K562 (cell line): Measurements from ENCODE around the gene SRBD1. TPM values are rescaled to one million over a fixed set of nuclear protein-coding genes. Genes with fewer than 3 reads are reported as not detected.

Experiments used
- BHLHE40 ChIP-seq: IDR thresholded peaks from 2 replicates; pipeline ENCODE4 v1.6.1; 2011; ENCODE audit warnings: low read length, improper control_type of control experiment
- CHD1 ChIP-seq: fragments of 200-600 bp; sonication (generic); IDR thresholded peaks from one replicate; pipeline ENCODE4 v1.6.1; 2012; ENCODE audit warnings: mild to moderate bottlenecking, moderate library complexity, low read length, inconsistent platforms
- DEAF1 ChIP-seq: fragments of 450-650 bp; formaldehyde crosslinking; IDR thresholded peaks from 2 replicates; pipeline ENCODE4 v1.4.0; 2020; ENCODE audit warnings: mild to moderate bottlenecking, moderate library complexity
- ERF ChIP-seq: fragments of 450-650 bp; formaldehyde crosslinking; IDR thresholded peaks from 2 replicates; pipeline ENCODE4 v1.4.0; 2020; ENCODE audit warnings: mild to moderate bottlenecking, mixed read lengths
- FOXJ3 ChIP-seq: sonication (generic); formaldehyde crosslinking; IDR thresholded peaks from 2 replicates; pipeline ENCODE4 v1.4.0; 2020; ENCODE audit warnings: mild to moderate bottlenecking, missing genetic modification reagents
- FOXP1 ChIP-seq: sonication (generic); formaldehyde crosslinking; IDR thresholded peaks from 2 replicates; pipeline ENCODE4 v1.8.0; 2022; ENCODE audit warnings: mild to moderate bottlenecking, missing genetic modification reagents
- HOMEZ ChIP-seq: fragments of 250-450 bp; sonication (Bioruptor Pico); IDR thresholded peaks from 2 replicates; pipeline ENCODE4 v1.4.0; 2020; ENCODE audit warnings: mild to moderate bottlenecking, moderate library complexity
- NELFE ChIP-seq: IDR thresholded peaks from 2 replicates; pipeline ENCODE4 v1.6.1; 2011; ENCODE audit warnings: mild to moderate bottlenecking; ENCODE audit not compliant: insufficient read depth, insufficient read length
- RNF219 ChIP-seq: fragments of 250-450 bp; sonication (Bioruptor Pico); IDR thresholded peaks from 2 replicates; pipeline ENCODE4 v1.5.0; 2022; ENCODE audit warnings: mild to moderate bottlenecking
- SMC3 ChIP-seq: conservative IDR thresholded peaks from 2 replicates; pipeline ENCODE4 v1.6.1; 2011; ENCODE audit warnings: low read depth, low read length, improper control_type of control experiment; ENCODE audit not compliant: insufficient read depth
- ZEB2 ChIP-seq: fragments of 450-650 bp; IDR thresholded peaks from 2 replicates; pipeline ENCODE4 v1.6.1; 2016
- ZNF253 ChIP-seq: fragments of 250-450 bp; sonication (Bioruptor Pico); conservative IDR thresholded peaks from 2 replicates; pipeline ENCODE4 v1.6.1; 2021; ENCODE audit warnings: mild to moderate bottlenecking
- polyA plus RNA-seq, 8 experiments: library from polyadenylated mRNA; depleted of rRNA in 4 of 8; stranded (reverse) in 5 of 8; unstranded in 3 of 8; fragments of >200 nt; fragmentation: Nextera tagmentation in 2 of 8; fragmentation: Illumina TruSeq in 1 of 8; extraction: Ambion mirVana in 2 of 8; extraction: Trizol in 1 of 8; gene quantifications; 2 replicates each; pipeline versions ENCODE4 v1.2.1 to v1.2.3, GENCODE V29; 2011 to 2014; ENCODE audit warnings: inconsistent platforms in 1 of 8, missing spikeins in 1 of 8
- total RNA-seq, 7 experiments: library from RNA; depleted of rRNA in 6 of 7; stranded (reverse); fragments of >200 nt in 6 of 7; fragmentation: Illumina TruSeq in 2 of 7; extraction: Trizol in 2 of 7; gene quantifications; 2 replicates each; pipeline versions ENCODE4 v1.2.1 to v1.2.3, GENCODE V29; 2011 to 2021; ENCODE audit warnings: low replicate concordance in 1 of 7
- TF ChIP-seq, protein P1 (sequence below): fragments of 450-650 bp; IDR thresholded peaks from 2 replicates; pipeline ENCODE4 v1.6.1; 2018; ENCODE audit not compliant: partially characterized antibody
- TF ChIP-seq, protein P2 (sequence below): fragments of 450-650 bp; IDR thresholded peaks from 2 replicates; pipeline ENCODE4 v1.6.1; 2018; ENCODE audit warnings: mild to moderate bottlenecking, low read depth; ENCODE audit not compliant: partially characterized antibody
- TF ChIP-seq, protein P3 (sequence below), 2 experiments: fragments of 450-650 bp in 1 of 2; sonication (generic) in 1 of 2; formaldehyde crosslinking in 1 of 2; IDR thresholded peaks in 1 of 2; conservative IDR thresholded peaks in 1 of 2; 2 replicates each; pipeline versions ENCODE4 v1.6.1 to v1.8.1; 2016 to 2023; ENCODE audit warnings: mild to moderate bottlenecking in 2 of 2, moderate library complexity in 2 of 2, inconsistent platforms in 1 of 2, missing genetic modification reagents in 1 of 2

The SRBD1 gene
- total and polyA plus RNA-seq, 9 of the 15 experiments (the other 6 are each of a cell fraction or from before 2014, with no cell fraction given): 6.9 to 23.2 (median 14.7) TPM

GRCh38 chr2:45494275-45494977 lies 116.6 kb downstream of the SRBD1 start (continued):
- TF ChIP-seq CHD1: no peak
- TF ChIP-seq, protein P1, sequence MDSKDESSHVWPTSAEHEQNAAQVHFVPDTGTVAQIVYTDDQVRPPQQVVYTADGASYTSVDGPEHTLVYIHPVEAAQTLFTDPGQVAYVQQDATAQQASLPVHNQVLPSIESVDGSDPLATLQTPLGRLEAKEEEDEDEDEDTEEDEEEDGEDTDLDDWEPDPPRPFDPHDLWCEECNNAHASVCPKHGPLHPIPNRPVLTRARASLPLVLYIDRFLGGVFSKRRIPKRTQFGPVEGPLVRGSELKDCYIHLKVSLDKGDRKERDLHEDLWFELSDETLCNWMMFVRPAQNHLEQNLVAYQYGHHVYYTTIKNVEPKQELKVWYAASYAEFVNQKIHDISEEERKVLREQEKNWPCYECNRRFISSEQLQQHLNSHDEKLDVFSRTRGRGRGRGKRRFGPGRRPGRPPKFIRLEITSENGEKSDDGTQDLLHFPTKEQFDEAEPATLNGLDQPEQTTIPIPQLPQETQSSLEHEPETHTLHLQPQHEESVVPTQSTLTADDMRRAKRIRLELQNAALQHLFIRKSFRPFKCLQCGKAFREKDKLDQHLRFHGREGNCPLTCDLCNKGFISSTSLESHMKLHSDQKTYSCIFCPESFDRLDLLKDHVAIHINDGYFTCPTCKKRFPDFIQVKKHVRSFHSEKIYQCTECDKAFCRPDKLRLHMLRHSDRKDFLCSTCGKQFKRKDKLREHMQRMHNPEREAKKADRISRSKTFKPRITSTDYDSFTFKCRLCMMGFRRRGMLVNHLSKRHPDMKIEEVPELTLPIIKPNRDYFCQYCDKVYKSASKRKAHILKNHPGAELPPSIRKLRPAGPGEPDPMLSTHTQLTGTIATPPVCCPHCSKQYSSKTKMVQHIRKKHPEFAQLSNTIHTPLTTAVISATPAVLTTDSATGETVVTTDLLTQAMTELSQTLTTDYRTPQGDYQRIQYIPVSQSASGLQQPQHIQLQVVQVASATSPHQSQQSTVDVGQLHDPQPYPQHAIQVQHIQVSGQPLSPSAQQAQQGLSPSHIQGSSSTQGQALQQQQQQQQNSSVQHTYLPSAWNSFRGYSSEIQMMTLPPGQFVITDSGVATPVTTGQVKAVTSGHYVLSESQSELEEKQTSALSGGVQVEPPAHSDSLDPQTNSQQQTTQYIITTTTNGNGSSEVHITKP: no peak
- no peak for TF ChIP-seq HOMEZ (CRISPR knock-in tag)
- no peak for TF ChIP-seq ZNF253 (CRISPR knock-in tag)
- TF ChIP-seq BHLHE40: no peak
- TF ChIP-seq SMC3: peak; percentile 51
- no peak for TF ChIP-seq NELFE
- TF ChIP-seq FOXP1 (CRISPR knock-in tag): no peak
- TF ChIP-seq DEAF1 (CRISPR knock-in tag): 0 out of 2 replicates have a peak, but pooled peaks have one; percentile 44
- no peak for TF ChIP-seq ERF (CRISPR knock-in tag)
- TF ChIP-seq, protein P2, sequence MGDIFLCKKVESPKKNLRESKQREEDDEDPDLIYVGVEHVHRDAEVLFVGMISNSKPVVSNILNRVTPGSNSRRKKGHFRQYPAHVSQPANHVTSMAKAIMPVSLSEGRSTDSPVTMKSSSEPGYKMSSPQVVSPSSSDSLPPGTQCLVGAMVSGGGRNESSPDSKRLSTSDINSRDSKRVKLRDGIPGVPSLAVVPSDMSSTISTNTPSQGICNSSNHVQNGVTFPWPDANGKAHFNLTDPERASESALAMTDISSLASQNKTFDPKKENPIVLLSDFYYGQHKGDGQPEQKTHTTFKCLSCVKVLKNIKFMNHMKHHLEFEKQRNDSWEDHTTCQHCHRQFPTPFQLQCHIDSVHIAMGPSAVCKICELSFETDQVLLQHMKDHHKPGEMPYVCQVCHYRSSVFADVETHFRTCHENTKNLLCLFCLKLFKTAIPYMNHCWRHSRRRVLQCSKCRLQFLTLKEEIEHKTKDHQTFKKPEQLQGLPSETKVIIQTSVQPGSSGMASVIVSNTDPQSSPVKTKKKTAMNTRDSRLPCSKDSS: no peak
- no peak for TF ChIP-seq RNF219 (CRISPR knock-in tag)
- TF ChIP-seq, protein P3, sequence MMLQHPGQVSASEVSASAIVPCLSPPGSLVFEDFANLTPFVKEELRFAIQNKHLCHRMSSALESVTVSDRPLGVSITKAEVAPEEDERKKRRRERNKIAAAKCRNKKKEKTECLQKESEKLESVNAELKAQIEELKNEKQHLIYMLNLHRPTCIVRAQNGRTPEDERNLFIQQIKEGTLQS (IDR thresholded peaks at IDR 0.05): 0 out of 2 replicates have a peak, but pooled peaks have one; percentile 13
- TF ChIP-seq, protein P3 (CRISPR knock-in tag; conservative IDR thresholded peaks at IDR 0.05): no peak
- TF ChIP-seq ZEB2: no peak
- no peak for TF ChIP-seq FOXJ3 (CRISPR knock-in tag)
